Suprapubic skin (tissue), 3 donors: ENCODE measurements around the gene CARHSP1.

Experiments
- EP300 ChIP-seq: sonication (generic); formaldehyde crosslinking; IDR thresholded peaks from one replicate; pipeline ENCODE4 v1.6.1; 2017; ENCODE audit warnings: antibody characterized with exemption
- TF ChIP-seq, protein P1 (sequence below), 2 donors: fragments of 200-600 bp in 1 of 2; fragments of 450-650 bp in 1 of 2; sonication (generic) in 1 of 2; IDR thresholded peaks; one replicate each; pipeline ENCODE4 v1.5.1; 2016 to 2019; ENCODE audit warnings: antibody characterized with exemption in 2 of 2, mild to moderate bottlenecking in 1 of 2, moderate library complexity in 1 of 2

DNA sequence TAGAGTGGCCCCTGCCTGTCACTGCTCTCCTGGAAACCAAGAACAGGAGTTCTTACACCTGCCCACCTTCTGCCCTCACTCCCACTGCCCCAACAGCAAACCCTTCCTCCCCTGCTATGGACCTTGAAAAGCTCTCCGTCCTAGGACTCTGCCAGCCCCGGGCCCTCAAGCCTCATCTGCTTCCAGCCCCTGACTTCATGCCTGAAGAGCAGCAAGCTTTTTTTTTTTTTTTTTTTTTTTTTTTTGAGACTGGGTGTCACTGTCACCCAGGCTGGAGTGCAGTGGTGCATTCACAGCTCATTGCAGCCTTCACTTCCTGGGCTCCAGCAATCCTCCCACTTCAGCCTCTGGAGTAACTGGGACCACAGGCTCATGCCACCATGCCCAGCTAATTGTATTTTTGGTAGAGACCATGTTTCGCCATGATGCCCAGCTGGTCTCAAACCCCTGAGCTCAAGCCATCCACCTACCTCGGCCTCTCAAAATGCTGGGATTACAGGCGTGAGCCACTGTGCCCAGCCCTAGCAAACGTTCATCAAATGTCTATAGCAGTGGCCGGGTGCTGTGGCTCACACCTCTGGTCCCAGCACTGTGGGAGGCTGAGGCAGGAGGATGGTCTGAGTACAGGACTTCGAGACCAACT is 16.9 kb downstream of the CARHSP1 start:
- TF ChIP-seq, protein P1, sequence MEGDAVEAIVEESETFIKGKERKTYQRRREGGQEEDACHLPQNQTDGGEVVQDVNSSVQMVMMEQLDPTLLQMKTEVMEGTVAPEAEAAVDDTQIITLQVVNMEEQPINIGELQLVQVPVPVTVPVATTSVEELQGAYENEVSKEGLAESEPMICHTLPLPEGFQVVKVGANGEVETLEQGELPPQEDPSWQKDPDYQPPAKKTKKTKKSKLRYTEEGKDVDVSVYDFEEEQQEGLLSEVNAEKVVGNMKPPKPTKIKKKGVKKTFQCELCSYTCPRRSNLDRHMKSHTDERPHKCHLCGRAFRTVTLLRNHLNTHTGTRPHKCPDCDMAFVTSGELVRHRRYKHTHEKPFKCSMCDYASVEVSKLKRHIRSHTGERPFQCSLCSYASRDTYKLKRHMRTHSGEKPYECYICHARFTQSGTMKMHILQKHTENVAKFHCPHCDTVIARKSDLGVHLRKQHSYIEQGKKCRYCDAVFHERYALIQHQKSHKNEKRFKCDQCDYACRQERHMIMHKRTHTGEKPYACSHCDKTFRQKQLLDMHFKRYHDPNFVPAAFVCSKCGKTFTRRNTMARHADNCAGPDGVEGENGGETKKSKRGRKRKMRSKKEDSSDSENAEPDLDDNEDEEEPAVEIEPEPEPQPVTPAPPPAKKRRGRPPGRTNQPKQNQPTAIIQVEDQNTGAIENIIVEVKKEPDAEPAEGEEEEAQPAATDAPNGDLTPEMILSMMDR (IDR thresholded peaks at IDR 0.05), result no peak
- no peak for TF ChIP-seq EP300
